Neutrophil (primary cell): ENCODE measurements around the gene BRWD1.

Experiments used
- H3K27ac ChIP-seq: fragments of 200-600 bp; sonication (generic); 2 replicates; pipeline ENCODE4 v1.5.1; 2016; ENCODE audit warnings: mild to moderate bottlenecking, moderate library complexity
- H3K27me3 ChIP-seq: fragments of 200-600 bp; sonication (generic); 2 replicates; pipeline ENCODE4 v1.6.0; 2016; ENCODE audit warnings: mild to moderate bottlenecking
- H3K36me3 ChIP-seq: fragments of 200-600 bp; sonication (generic); 2 replicates; pipeline ENCODE4 v1.5.1; 2017
- H3K4me1 ChIP-seq, 2 experiments: fragments of 200-600 bp in 1 of 2; sonication (generic) in 1 of 2; 1 replicate in 1 of 2; 2 replicates in 1 of 2; pipeline versions ENCODE4 v1.5.1 to v1.6.1; 2013 to 2016; ENCODE audit warnings: low read depth in 1 of 2, low read length in 1 of 2, mild to moderate bottlenecking in 1 of 2, moderate library complexity in 1 of 2; ENCODE audit not compliant: control insufficient read depth in 1 of 2, insufficient read depth in 1 of 2
- H3K4me3 ChIP-seq, 2 experiments: fragments of 200-600 bp in 1 of 2; sonication (generic) in 1 of 2; 1 replicate in 1 of 2; 2 replicates in 1 of 2; pipeline ENCODE4 v1.5.1; 2013 to 2016; ENCODE audit warnings: low read depth in 1 of 2, low read length in 1 of 2, mild to moderate bottlenecking in 1 of 2, moderate library complexity in 1 of 2
- H3K9me3 ChIP-seq: fragments of 200-600 bp; sonication (generic); 2 replicates; pipeline ENCODE4 v1.5.1; 2016
- CTCF ChIP-seq: fragments of 200-600 bp; sonication (generic); IDR thresholded peaks from 2 replicates; pipeline ENCODE4 v1.5.1; 2016; ENCODE audit warnings: antibody characterized with exemption

The BRWD1 gene

DNA sequence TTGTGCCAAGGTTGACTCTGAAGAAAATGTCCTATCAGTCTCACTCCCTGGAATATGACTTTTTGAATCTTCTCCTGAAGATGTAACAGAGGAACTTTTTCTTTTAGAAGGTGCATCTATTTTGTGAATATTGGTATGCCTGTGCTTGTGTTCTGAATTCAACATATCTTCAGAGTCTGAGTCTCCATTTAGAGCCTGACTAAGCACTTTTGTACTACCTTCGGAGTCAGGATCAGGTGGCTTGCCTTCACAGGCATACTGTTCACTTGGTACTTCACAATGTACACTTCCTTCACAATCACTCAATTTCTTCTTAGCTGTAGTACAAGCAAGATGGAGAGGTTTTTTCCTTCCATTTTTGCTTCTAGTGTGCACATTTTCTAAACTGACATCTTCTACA, 116.6 kb downstream of the BRWD1 start:
- peaks cover 73% of the 10 kb centered on the region for H3K36me3 ChIP-seq
- no peak overlapping the region for H3K4me3 ChIP-seq
- H3K4me1 ChIP-seq: no peaks in the 10 kb centered on the region
- no peak overlapping the region for H3K27ac ChIP-seq
- TF ChIP-seq CTCF: no peak
- H3K27me3 ChIP-seq: no peaks in the 10 kb centered on the region
- H3K9me3 ChIP-seq: no peaks in the 10 kb centered on the region

GRCh38 chr21:39196310-39196709, 117.1 kb downstream of the BRWD1 start:
- no peak overlapping the region for H3K27ac ChIP-seq
- TF ChIP-seq CTCF: no peak

GRCh38 chr21:39193380-39193779, 120.1 kb downstream of the BRWD1 start:
- no peaks in the 10 kb centered on the region for H3K9me3 ChIP-seq
- no peak overlapping the region for H3K4me3 ChIP-seq
- H3K27me3 ChIP-seq: no peaks in the 10 kb centered on the region
- H3K4me1 ChIP-seq: no peaks in the 10 kb centered on the region
- peaks cover 39% of the 10 kb centered on the region for H3K36me3 ChIP-seq
- H3K27ac ChIP-seq: no peak overlapping the region
- TF ChIP-seq CTCF: no peak

More at GRCh38 chr21:39196310-39196709, 117.1 kb downstream of the BRWD1 start:
- Histone ChIP-seq H3K4me3 (no peak overlapping the region), H3K27me3 (no peaks in the 10 kb centered on the region), H3K4me1 (no peaks in the 10 kb centered on the region), H3K36me3 (peaks cover 68% of the 10 kb centered on the region), H3K9me3 (no peaks in the 10 kb centered on the region)

- H3K27ac ChIP-seq: no peak overlapping the region
- H3K36me3 ChIP-seq: peaks cover 12% of the 10 kb centered on the region
- no peaks in the 10 kb centered on the region for H3K9me3 ChIP-seq
- TF ChIP-seq CTCF: no peak
- no peak overlapping the region for H3K4me3 ChIP-seq
- no peaks in the 10 kb centered on the region for H3K27me3 ChIP-seq
- no peaks in the 10 kb centered on the region for H3K4me1 ChIP-seq
Observed at GRCh38 chr21:39189857-39190604, 123.4 kb downstream of the BRWD1 start.

- TF ChIP-seq CTCF: no peak
- Histone ChIP-seq H3K27me3 (no peaks in the 10 kb centered on the region), H3K9me3 (no peaks in the 10 kb centered on the region), H3K36me3 (no peaks in the 10 kb centered on the region), H3K4me1 (peaks cover 9 to 11% of the 10 kb centered on the region in 2 experiments), H3K4me3 (no peak overlapping the region), H3K27ac (no peak overlapping the region)
Observed at GRCh38 chr21:39188521-39189139, 124.8 kb downstream of the BRWD1 start.
